Naive B cell (primary cell): ENCODE measurements around the gene SYT15. TPM values are rescaled to one million over a fixed set of nuclear protein-coding genes. Genes with fewer than 3 reads are reported as not detected.

Experiments
- ATAC-seq, 2 donors: fragments of 150-1000 bp; cut with Tn5 transposase; 2 replicates each; pipeline ENCODE4 v1.10.0; 2021; ENCODE audit warnings: low read depth in 2 of 2, mild to moderate bottlenecking in 2 of 2, moderate library complexity in 2 of 2
- DNase-seq: peaks from one replicate; pipeline ENCODE4 v3.0.0; 2022
- H3K27ac Mint-ChIP-seq, 6 donors: one replicate each; pipeline ENCODE4 v1.8.0; 2020 to 2022; ENCODE audit warnings: mild to moderate bottlenecking in 6 of 6, mixed read lengths in 6 of 6, moderate library complexity in 5 of 6, inconsistent platforms in 2 of 6
- H3K27me3 Mint-ChIP-seq, 3 donors: one replicate each; pipeline ENCODE4 v1.8.0; 2021 to 2022; ENCODE audit warnings: mixed read lengths in 3 of 3, mild to moderate bottlenecking in 1 of 3
- H3K36me3 Mint-ChIP-seq, 2 donors: one replicate each; pipeline ENCODE4 v1.8.0; 2020 to 2022; ENCODE audit warnings: mixed read lengths in 2 of 2, inconsistent platforms in 1 of 2, mild to moderate bottlenecking in 1 of 2
- H3K4me1 Mint-ChIP-seq, 3 donors: one replicate each; pipeline ENCODE4 v1.8.0; 2020 to 2022; ENCODE audit warnings: mixed read lengths in 3 of 3, inconsistent platforms in 1 of 3, mild to moderate bottlenecking in 1 of 3, moderate library complexity in 1 of 3
- H3K4me3 Mint-ChIP-seq, 8 donors: one replicate each; pipeline ENCODE4 v1.8.0; 2020 to 2022; ENCODE audit warnings: mild to moderate bottlenecking in 8 of 8, mixed read lengths in 8 of 8, moderate library complexity in 8 of 8, inconsistent platforms in 2 of 8
- H3K9me3 Mint-ChIP-seq, 7 donors: one replicate each; pipeline ENCODE4 v1.8.0; 2020 to 2022; ENCODE audit warnings: mixed read lengths in 7 of 7, mild to moderate bottlenecking in 5 of 7, inconsistent platforms in 2 of 7, moderate library complexity in 1 of 7
- polyA plus RNA-seq, 6 donors: library from polyadenylated mRNA; unstranded; fragments of 300-500 nt; fragmentation: Illumina TruSeq; gene quantifications; one replicate each; pipeline ENCODE4 v1.2.3, GENCODE V29; 2021; ENCODE audit warnings: low read depth in 6 of 6

The SYT15 gene
- polyA plus RNA-seq, 6 donors from 2014 or later = 0.06 to 0.36 (median 0.07) TPM; not detected in 2

- Mint-ChIP-seq H3K9me3 (peaks cover 0 to 5% (median 0%) of the 10 kb centered on the region in 7 donors), H3K4me3 (peak overlapping the region in 4 of 8 donors; percentile 16 to 72 (median 54)), H3K27ac (no peak overlapping the region), H3K36me3 (peaks cover 0 to 7% of the 10 kb centered on the region in 2 donors), H3K4me1 (peaks cover 7 to 9% (median 8%) of the 10 kb centered on the region in 3 donors), H3K27me3 (peaks cover 33 to 57% (median 37%) of the 10 kb centered on the region in 3 donors)
- ATAC-seq (no peak), DNase-seq (no peak)
These were observed 38.4 kb upstream of the SYT15 start for GRCh38 chr10:46540412-46541016.

GRCh38 chr10:46541017-46541661, 37.8 kb upstream of the SYT15 start:
- peaks cover 33 to 57% (median 37%) of the 10 kb centered on the region in 3 donors for H3K27me3 Mint-ChIP-seq

DNA sequence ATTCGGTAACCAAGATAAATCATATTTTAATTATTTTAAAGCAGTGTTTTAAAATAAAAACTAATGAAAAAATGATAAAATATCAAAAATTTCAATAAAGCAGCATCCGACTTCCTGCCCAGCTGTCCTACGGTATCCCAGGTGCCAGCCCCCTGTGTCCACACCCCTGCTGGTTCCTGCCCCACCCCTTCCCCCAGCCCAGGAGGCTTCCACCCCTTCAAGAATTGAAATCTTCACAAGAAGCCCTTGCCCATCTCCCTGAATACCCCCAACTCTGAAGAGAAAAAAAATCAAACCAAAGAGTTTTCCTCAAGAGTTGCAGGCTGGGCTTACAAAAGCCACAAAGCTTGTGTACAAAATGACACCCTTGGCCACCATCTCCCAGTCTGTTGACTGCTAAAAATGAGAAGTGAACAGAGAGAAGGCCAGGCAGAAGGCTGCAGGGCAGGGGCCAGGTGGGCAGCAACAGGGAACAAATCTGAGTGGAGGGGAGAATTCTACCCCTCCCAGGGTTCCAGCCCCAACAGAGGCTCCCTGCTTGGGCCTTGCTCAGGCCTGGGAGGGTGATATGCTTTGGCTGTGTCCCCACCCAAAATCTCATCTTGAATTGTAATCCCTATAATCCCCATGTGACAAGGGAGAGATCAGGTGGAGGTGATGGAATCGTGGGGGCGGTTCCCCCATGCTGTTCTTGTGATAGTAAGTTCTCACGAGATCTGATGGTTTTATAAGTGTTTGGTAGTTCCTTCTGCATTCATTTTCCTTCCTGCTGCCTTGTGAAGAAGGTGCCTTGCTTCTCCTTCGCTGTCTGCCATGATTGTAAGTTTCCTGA, 37.0 kb upstream of the SYT15 start:
- peaks cover 7 to 9% (median 8%) of the 10 kb centered on the region in 3 donors for H3K4me1 Mint-ChIP-seq
- DNase-seq (no peak), ATAC-seq (no peak)
- peak overlapping the region in 1 of 8 donors; percentile 31 for H3K4me3 Mint-ChIP-seq
- peak overlapping the region in 1 of 6 donors; percentile 11 for H3K27ac Mint-ChIP-seq
- peaks cover 33 to 49% (median 33%) of the 10 kb centered on the region in 3 donors for H3K27me3 Mint-ChIP-seq
- peaks cover 0 to 5% (median 0%) of the 10 kb centered on the region in 7 donors for H3K9me3 Mint-ChIP-seq
- peaks cover 0 to 7% of the 10 kb centered on the region in 2 donors for H3K36me3 Mint-ChIP-seq

More at GRCh38 chr10:46541017-46541661, 37.8 kb upstream of the SYT15 start:
- ATAC-seq (peak in 1 of 2 donors; percentile 21), DNase-seq (no peak)
- H3K27ac Mint-ChIP-seq = no peak overlapping the region
- peaks cover 0 to 5% (median 0%) of the 10 kb centered on the region in 7 donors for H3K9me3 Mint-ChIP-seq
- peak overlapping the region in 3 of 8 donors; percentile 2 to 67 (median 41) for H3K4me3 Mint-ChIP-seq
- peaks cover 7 to 9% (median 8%) of the 10 kb centered on the region in 3 donors for H3K4me1 Mint-ChIP-seq
- H3K36me3 Mint-ChIP-seq = peaks cover 0 to 7% of the 10 kb centered on the region in 2 donors

GRCh38 chr10:46542567-46543465, 36.1 kb upstream of the SYT15 start:
- H3K9me3 Mint-ChIP-seq = peaks cover 0 to 5% (median 0%) of the 10 kb centered on the region in 7 donors
- H3K27me3 Mint-ChIP-seq = peaks cover 28 to 40% (median 33%) of the 10 kb centered on the region in 3 donors
- no peak for DNase-seq
- no peak for ATAC-seq
- H3K4me1 Mint-ChIP-seq = peaks cover 7 to 9% (median 8%) of the 10 kb centered on the region in 3 donors
- H3K4me3 Mint-ChIP-seq = no peak overlapping the region
- peaks cover 0 to 7% of the 10 kb centered on the region in 2 donors for H3K36me3 Mint-ChIP-seq
- peak overlapping the region in 1 of 6 donors; percentile 11 for H3K27ac Mint-ChIP-seq

DNA sequence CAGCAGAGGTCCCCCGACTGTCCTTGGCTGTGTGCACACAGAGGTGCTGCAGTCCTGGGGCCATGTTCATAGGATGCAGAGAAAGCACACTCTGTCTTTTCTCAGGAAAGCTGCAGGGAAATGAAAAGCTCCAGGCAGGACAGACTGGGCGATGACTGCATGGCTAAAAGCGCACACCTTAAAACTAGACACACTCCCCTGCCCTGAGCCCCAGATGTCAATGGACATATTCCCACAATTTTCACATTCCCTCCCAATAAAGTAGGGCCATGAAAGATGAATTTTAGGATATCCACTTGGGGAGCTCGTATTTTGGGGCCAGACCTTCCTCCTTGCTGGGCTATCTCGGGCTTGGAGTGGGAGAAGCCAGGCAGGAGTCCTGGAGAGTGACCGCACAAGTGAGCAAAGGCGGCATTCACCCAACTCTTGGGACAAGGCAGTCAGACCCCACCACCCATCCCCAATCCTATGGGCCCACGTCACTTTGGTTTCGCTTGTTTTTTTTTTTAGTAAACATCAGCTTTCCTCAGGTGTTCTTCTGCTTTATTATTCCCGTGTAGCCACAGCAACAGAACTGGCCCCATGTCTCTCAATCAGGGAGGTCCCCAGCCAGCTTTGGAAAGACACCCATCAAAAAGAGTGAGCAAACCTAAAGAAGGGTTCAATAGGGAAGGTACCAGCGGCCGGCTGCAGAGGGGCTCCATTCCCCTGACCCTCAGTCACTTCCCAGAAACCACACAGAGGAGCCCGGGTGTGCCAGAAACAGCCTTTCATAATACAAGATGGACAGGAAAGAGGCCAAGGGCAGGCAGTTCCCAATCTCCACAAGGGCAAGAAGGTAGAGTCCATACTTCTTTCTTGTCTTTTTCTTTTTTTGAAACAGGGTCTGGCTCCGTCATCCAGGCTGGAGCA, 35.2 kb upstream of the SYT15 start:
- H3K4me3 Mint-ChIP-seq = no peak overlapping the region
- no peak overlapping the region for H3K27ac Mint-ChIP-seq
- no peak for DNase-seq
- no peak for ATAC-seq
- peaks cover 0 to 5% (median 0%) of the 10 kb centered on the region in 7 donors for H3K9me3 Mint-ChIP-seq
- H3K27me3 Mint-ChIP-seq = peaks cover 22 to 33% (median 33%) of the 10 kb centered on the region in 3 donors
- H3K4me1 Mint-ChIP-seq = peaks cover 7 to 9% (median 8%) of the 10 kb centered on the region in 3 donors
- H3K36me3 Mint-ChIP-seq = peaks cover 0 to 7% of the 10 kb centered on the region in 2 donors

- H3K4me3 Mint-ChIP-seq = no peak overlapping the region
- H3K9me3 Mint-ChIP-seq = peaks cover 0 to 4% (median 0%) of the 10 kb centered on the region in 7 donors
- peaks cover 12 to 28% (median 24%) of the 10 kb centered on the region in 3 donors for H3K27me3 Mint-ChIP-seq
- ATAC-seq (peak in 1 of 2 donors; percentile 18), DNase-seq (no peak)
- H3K4me1 Mint-ChIP-seq = peaks cover 4 to 8% (median 8%) of the 10 kb centered on the region in 3 donors
- H3K36me3 Mint-ChIP-seq = peaks cover 0 to 6% of the 10 kb centered on the region in 2 donors
- H3K27ac Mint-ChIP-seq = no peak overlapping the region
These were observed 33.7 kb upstream of the SYT15 start for GRCh38 chr10:46544989-46545791.

DNA sequence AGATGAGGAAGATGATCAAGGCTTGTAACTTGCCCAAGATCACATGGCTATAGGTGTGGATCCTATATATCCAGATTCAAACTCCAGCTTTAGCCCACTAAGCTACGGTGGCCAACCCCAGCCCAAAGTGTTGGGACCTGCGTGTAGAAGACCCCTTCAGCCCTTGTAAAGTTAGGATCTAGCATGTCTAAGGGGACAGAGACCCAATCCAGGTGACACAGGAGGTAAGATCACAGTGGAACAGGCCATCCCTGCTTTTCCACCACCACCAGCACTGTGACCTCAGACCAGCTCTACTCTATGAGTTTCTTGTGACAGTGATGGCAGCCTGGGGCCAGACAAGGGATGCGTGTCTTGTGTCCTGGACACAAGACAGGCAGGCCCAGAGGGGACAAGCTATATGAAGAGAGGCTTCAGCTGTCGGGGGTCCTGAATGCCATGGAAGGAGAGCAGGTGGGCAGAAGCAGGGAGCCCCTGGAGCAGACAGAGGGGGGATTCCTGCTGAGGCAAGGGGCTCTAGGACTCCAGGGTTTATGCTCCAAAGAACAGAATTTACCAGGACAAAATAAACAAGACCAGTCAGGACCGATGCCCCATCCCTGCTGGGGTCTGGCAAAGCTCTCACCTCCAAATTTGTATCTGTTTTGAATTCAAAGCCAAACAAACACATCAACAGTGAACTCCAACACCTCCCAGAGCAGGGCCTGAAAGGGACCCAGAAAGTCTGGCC, 32.9 kb upstream of the SYT15 start:
- Mint-ChIP-seq H3K9me3 (no peaks in the 10 kb centered on the region), H3K27ac (no peak overlapping the region), H3K4me3 (no peak overlapping the region), H3K27me3 (peaks cover 8 to 20% (median 16%) of the 10 kb centered on the region in 3 donors), H3K36me3 (no peaks in the 10 kb centered on the region), H3K4me1 (no peaks in the 10 kb centered on the region)
- ATAC-seq = no peak
- no peak for DNase-seq

GRCh38 chr10:46546591-46547540, 32.1 kb upstream of the SYT15 start:
- H3K27me3 Mint-ChIP-seq = peaks cover 8 to 17% (median 14%) of the 10 kb centered on the region in 3 donors
- H3K4me3 Mint-ChIP-seq = no peak overlapping the region
- no peaks in the 10 kb centered on the region for H3K4me1 Mint-ChIP-seq
- no peak for ATAC-seq
- DNase-seq = no peak
- H3K27ac Mint-ChIP-seq = no peak overlapping the region
- no peaks in the 10 kb centered on the region for H3K36me3 Mint-ChIP-seq
- no peaks in the 10 kb centered on the region for H3K9me3 Mint-ChIP-seq

DNA sequence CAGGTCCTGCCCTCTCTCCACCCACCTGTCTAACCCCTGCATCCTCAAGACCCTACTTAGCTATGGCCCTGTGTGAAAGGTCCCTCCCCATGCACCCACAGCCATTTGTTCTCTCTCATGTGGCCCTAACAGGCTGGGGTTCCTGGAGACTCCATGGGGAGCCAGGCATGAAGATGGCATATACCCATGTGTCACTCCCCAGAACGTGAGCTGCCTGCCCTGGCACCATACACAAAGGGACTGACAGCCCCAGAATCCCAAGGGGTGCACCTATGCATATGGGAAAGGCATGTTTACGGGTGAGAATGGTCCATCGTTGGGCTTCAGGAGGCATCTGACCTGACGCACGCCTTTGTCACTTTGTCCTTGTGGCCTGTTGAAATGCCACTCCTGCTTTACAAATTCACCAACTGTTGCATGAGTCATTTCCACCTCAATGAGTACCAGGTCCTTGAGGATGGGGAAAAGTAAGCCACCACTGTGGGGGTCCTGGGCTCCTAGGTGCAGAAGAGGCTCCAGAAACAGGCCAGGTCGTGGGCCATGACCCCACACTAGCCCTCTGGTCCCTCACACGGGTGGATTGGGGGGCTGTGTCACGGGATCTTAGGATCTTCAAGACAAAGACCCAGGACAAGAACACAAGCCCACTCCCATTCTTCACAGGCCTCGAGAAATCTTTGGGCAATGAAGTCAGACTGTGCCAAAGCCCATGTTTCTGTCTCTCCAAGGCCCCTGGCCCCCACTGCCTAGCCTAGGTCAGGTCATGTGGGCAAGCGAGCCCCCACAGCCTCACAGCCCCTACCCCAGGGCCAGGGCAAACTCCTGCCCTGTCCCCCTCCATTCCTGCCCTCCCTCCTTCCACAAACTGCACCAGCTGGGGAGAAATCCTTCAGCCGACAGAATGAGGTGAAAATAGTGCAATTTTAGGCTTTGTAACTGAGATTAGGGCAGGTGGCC, 31.1 kb upstream of the SYT15 start:
- peaks cover 3 to 8% (median 6%) of the 10 kb centered on the region in 3 donors for H3K27me3 Mint-ChIP-seq
- no peak for DNase-seq
- H3K4me1 Mint-ChIP-seq = no peaks in the 10 kb centered on the region
- H3K9me3 Mint-ChIP-seq = no peaks in the 10 kb centered on the region
- no peak for ATAC-seq
- H3K36me3 Mint-ChIP-seq = no peaks in the 10 kb centered on the region
- no peak overlapping the region for H3K27ac Mint-ChIP-seq
- no peak overlapping the region for H3K4me3 Mint-ChIP-seq
